ENCODE data around the gene SCD.

GRCh38 chr10:100340948-100341847, 5.8 kb upstream of the SCD start:
- TF ChIP-seq, protein P1, sequence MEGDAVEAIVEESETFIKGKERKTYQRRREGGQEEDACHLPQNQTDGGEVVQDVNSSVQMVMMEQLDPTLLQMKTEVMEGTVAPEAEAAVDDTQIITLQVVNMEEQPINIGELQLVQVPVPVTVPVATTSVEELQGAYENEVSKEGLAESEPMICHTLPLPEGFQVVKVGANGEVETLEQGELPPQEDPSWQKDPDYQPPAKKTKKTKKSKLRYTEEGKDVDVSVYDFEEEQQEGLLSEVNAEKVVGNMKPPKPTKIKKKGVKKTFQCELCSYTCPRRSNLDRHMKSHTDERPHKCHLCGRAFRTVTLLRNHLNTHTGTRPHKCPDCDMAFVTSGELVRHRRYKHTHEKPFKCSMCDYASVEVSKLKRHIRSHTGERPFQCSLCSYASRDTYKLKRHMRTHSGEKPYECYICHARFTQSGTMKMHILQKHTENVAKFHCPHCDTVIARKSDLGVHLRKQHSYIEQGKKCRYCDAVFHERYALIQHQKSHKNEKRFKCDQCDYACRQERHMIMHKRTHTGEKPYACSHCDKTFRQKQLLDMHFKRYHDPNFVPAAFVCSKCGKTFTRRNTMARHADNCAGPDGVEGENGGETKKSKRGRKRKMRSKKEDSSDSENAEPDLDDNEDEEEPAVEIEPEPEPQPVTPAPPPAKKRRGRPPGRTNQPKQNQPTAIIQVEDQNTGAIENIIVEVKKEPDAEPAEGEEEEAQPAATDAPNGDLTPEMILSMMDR (conservative IDR thresholded peaks at IDR 0.05 in 1 of 2, IDR thresholded peaks at IDR 0.05 in 1 of 2; ENCODE audit: extremely low read depth in 1 of 2, insufficient read depth in 1 of 2, low read depth in 1 of 2, low read length in 2 of 2) = no peak
- TF ChIP-seq EZH2 (IDR thresholded peaks at IDR 0.05; ENCODE audit: borderline replicate concordance, low read length) = no peak
